GM12878 (cell line): ENCODE data around the gene EPOP. TPM values are rescaled to one million over a fixed set of nuclear protein-coding genes. Genes with fewer than 3 reads are reported as not detected.
"Not testable (repeated sequence)": the region's sequence is repeated elsewhere in the genome, so short reads cannot be mapped to it uniquely, and the experiment has no call there.

Experiments used
- ATAC-seq: fragments of 200-7000 bp; cut with Tn5 transposase; 3 replicates; pipeline ENCODE4 v1.9.1; 2020; ENCODE audit warnings: mild to moderate bottlenecking, moderate library complexity
- BruUV-seq: library from RNA; stranded (reverse); fragments of 400-500 nt; replicated peaks from 2 replicates; lab custom pipeline; 2021; lab: Mats Ljungman, UMichigan
- CTCF ChIA-PET: fragments of 300-600 bp; sonication (Branson Sonifier 250); formaldehyde crosslinking; extraction: SDS; loops from one replicate; lab custom pipeline; 2021; ENCODE audit warnings: inconsistent platforms; lab: Yijun Ruan, JAX
- POLR2A ChIA-PET: fragments of 350-600 bp; formaldehyde crosslinking; extraction: SDS; loops from one replicate; lab custom pipeline; 2021; ENCODE audit warnings: inconsistent platforms; lab: Charles Lee
- RAD21 ChIA-PET: fragments of 300-600 bp; sonication (Branson Sonifier 250); formaldehyde crosslinking; loops from one replicate; lab custom pipeline; 2023; ENCODE audit warnings: antibody characterized with exemption; ENCODE audit not compliant: unreplicated experiment; lab: Charles Lee
- SMC1A ChIA-PET: fragments of 300-600 bp; sonication (Branson Sonifier 250); formaldehyde crosslinking; loops from one replicate; lab custom pipeline; 2023; ENCODE audit not compliant: unreplicated experiment, uncharacterized antibody; lab: Charles Lee
- DNase-seq: peaks from one replicate; pipeline ENCODE4 v3.0.0-alpha.2; 2011; ENCODE audit warnings: low read depth, low spot score
- FAIRE-seq: peaks from 3 replicates; lab custom pipeline; 2011; peaks lifted over from hg19 to GRCh38; lab: Jason Lieb, UNC
- H2AFZ ChIP-seq: 2 replicates; pipeline ENCODE4 v1.6.0; 2011; ENCODE audit warnings: low read depth, low read length, control low read depth; ENCODE audit not compliant: control insufficient read depth
- H3K27ac ChIP-seq: 2 replicates; pipeline ENCODE4 v1.5.1; 2011; ENCODE audit warnings: control low read depth; ENCODE audit not compliant: control insufficient read depth, insufficient read depth
- H3K27me3 ChIP-seq, 2 experiments: replicated peaks in 1 of 2; 2 replicates each; pipeline versions ENCODE4 v1.6.0 to v1.6.1; 2011; ENCODE audit warnings: low read length in 1 of 2; ENCODE audit not compliant: control insufficient read depth in 2 of 2, insufficient read depth in 2 of 2
- H3K36me3 ChIP-seq, 2 experiments: 2 replicates each; pipeline ENCODE4 v1.5.1; 2011; ENCODE audit warnings: low read length in 1 of 2; ENCODE audit not compliant: control insufficient read depth in 2 of 2, insufficient read depth in 2 of 2
- H3K4me1 ChIP-seq: 2 replicates; pipeline ENCODE4 v1.6.1; 2011; ENCODE audit warnings: mild to moderate bottlenecking, low read length, moderate library complexity, mixed read lengths; ENCODE audit not compliant: control insufficient read depth, insufficient read depth
- H3K4me2 ChIP-seq: 2 replicates; pipeline ENCODE4 v1.6.0; 2011; ENCODE audit warnings: control low read depth; ENCODE audit not compliant: control insufficient read depth, insufficient read depth
- H3K4me3 ChIP-seq: fragments of 200-600 bp; sonication (generic); 2 replicates; pipeline ENCODE4 v1.5.1; 2016
- H3K79me2 ChIP-seq: 2 replicates; pipeline ENCODE4 v1.6.0; 2011; ENCODE audit warnings: low read length; ENCODE audit not compliant: control insufficient read depth, insufficient read depth
- H3K9ac ChIP-seq: 2 replicates; pipeline ENCODE4 v1.8.0; 2011; ENCODE audit warnings: low read length, control low read depth, mixed read lengths; ENCODE audit not compliant: control insufficient read depth, insufficient read depth
- H3K9me3 ChIP-seq: replicated peaks from 3 replicates; pipeline ENCODE4 v1.5.1; 2011; ENCODE audit warnings: mild to moderate bottlenecking, low read length; ENCODE audit not compliant: control insufficient read depth, insufficient read depth
- H4K20me1 ChIP-seq: 2 replicates; pipeline ENCODE4 v1.6.0; 2011; ENCODE audit not compliant: control insufficient read depth, insufficient read depth
- BHLHE40 ChIP-seq, 2 experiments: fragments of 450-650 bp in 1 of 2; IDR thresholded peaks; 2 replicates each; pipeline ENCODE4 v1.6.1; 2011 to 2017; ENCODE audit warnings: low read depth in 2 of 2, borderline replicate concordance in 1 of 2, improper control_type of control experiment in 1 of 2, low read length in 1 of 2, mild to moderate bottlenecking in 1 of 2
- CBFB ChIP-seq: IDR thresholded peaks from 2 replicates; pipeline ENCODE4 v1.6.1; 2016; ENCODE audit warnings: antibody characterized with exemption, low read depth
- CHD1 ChIP-seq: IDR thresholded peaks from 2 replicates; pipeline ENCODE4 v1.6.1; 2012; ENCODE audit warnings: low read depth, low read length, improper control_type of control experiment
- E2F8 ChIP-seq: fragments of 450-650 bp; IDR thresholded peaks from 2 replicates; pipeline ENCODE4 v1.6.1; 2018; ENCODE audit warnings: mild to moderate bottlenecking, low read depth, moderate library complexity; ENCODE audit not compliant: partially characterized antibody
- HDAC2 ChIP-seq: fragments of 200-600 bp; sonication (generic); IDR thresholded peaks from 2 replicates; pipeline ENCODE4 v1.6.1; 2017
- HDAC6 ChIP-seq: fragments of 200-600 bp; sonication (generic); IDR thresholded peaks from one replicate; pipeline ENCODE4 v1.8.0; 2017; ENCODE audit warnings: antibody characterized with exemption; ENCODE audit not compliant: unreplicated experiment
- KAT2A ChIP-seq: conservative IDR thresholded peaks from 2 replicates; pipeline ENCODE4 v1.6.1; 2011; ENCODE audit warnings: low read depth, low read length; ENCODE audit not compliant: control insufficient read depth
- NR2C2 ChIP-seq: IDR thresholded peaks from 2 replicates; pipeline ENCODE4 v1.6.1; 2011; ENCODE audit warnings: borderline replicate concordance, low read depth; ENCODE audit not compliant: control insufficient read depth, insufficient read length
- SMAD1 ChIP-seq: fragments of 450-650 bp; IDR thresholded peaks from 2 replicates; pipeline ENCODE4 v1.6.1; 2018; ENCODE audit warnings: mild to moderate bottlenecking, low read depth; ENCODE audit not compliant: partially characterized antibody
- USF2 ChIP-seq: IDR thresholded peaks from 2 replicates; pipeline ENCODE4 v1.6.1; 2011; ENCODE audit warnings: low read depth, low read length, improper control_type of control experiment, borderline replicate concordance
- ZNF622 ChIP-seq: fragments of 450-650 bp; IDR thresholded peaks from 2 replicates; pipeline ENCODE4 v1.6.1; 2017; ENCODE audit warnings: mild to moderate bottlenecking, inconsistent platforms
- ZSCAN29 ChIP-seq: fragments of 450-650 bp; IDR thresholded peaks from 2 replicates; pipeline ENCODE4 v1.6.1; 2017; ENCODE audit warnings: mild to moderate bottlenecking, moderate library complexity
- WGBS: methylation state at CpG from one replicate; pipeline ENCODE4 v1.1.6; 2016; ENCODE audit warnings: low lambda C conversion rate; ENCODE audit not compliant: insufficient replicate concordance, insufficient coverage; ENCODE audit errors: missing lambda C conversion rate; 5-methylcytosine and 5-hydroxymethylcytosine counted together
- in situ Hi-C: fragments of 300-500 bp; cut with MboI; formaldehyde crosslinking; loops from 9 replicates; pipeline ENCODE4 v1.14.3; 2018; ENCODE audit warnings: mixed read lengths
- intact Hi-C: fragments of 100-400 bp; cut with micrococcal nuclease; formaldehyde crosslinking; loops from one replicate; pipeline ENCODE4 v1.14.2; 2022; ENCODE audit not compliant: unreplicated experiment
- polyA plus RNA-seq, 11 experiments: library from polyadenylated mRNA; depleted of rRNA in 4 of 11; unstranded in 6 of 11; stranded (reverse) in 5 of 11; fragments of >200 nt; fragmentation: Nextera tagmentation in 4 of 11; fragmentation: Illumina TruSeq in 1 of 11; extraction: Ambion mirVana in 4 of 11; extraction: Trizol in 1 of 11; gene quantifications; 1 replicate in 1 of 11; 2 replicates in 10 of 11; pipeline versions ENCODE4 v1.2.1 to v1.2.3, GENCODE V29; 2011 to 2016; ENCODE audit warnings: inconsistent platforms in 2 of 11, missing spikeins in 2 of 11, low read depth in 1 of 11
- total RNA-seq, 4 experiments: library from RNA; depleted of rRNA in 3 of 4; stranded (reverse); fragments of >200 nt in 3 of 4; fragmentation: Illumina TruSeq in 1 of 4; extraction: Trizol in 1 of 4; gene quantifications; 2 replicates each; pipeline versions ENCODE4 v1.2.1 to v1.2.3, GENCODE V29; 2013 to 2021
- TF ChIP-seq, protein P1 (sequence below): IDR thresholded peaks from 2 replicates; pipeline ENCODE4 v1.6.1; 2012; ENCODE audit warnings: improper control_type of control experiment, low read depth, low read length; ENCODE audit not compliant: insufficient replicate concordance

EPOP gene
- total and polyA plus RNA-seq, 10 of the 15 experiments (the other 5 are each of a cell fraction or from before 2014, with no cell fraction given) = 0.53 to 9.0 (median 3.7) TPM

- TF ChIP-seq, protein P1, sequence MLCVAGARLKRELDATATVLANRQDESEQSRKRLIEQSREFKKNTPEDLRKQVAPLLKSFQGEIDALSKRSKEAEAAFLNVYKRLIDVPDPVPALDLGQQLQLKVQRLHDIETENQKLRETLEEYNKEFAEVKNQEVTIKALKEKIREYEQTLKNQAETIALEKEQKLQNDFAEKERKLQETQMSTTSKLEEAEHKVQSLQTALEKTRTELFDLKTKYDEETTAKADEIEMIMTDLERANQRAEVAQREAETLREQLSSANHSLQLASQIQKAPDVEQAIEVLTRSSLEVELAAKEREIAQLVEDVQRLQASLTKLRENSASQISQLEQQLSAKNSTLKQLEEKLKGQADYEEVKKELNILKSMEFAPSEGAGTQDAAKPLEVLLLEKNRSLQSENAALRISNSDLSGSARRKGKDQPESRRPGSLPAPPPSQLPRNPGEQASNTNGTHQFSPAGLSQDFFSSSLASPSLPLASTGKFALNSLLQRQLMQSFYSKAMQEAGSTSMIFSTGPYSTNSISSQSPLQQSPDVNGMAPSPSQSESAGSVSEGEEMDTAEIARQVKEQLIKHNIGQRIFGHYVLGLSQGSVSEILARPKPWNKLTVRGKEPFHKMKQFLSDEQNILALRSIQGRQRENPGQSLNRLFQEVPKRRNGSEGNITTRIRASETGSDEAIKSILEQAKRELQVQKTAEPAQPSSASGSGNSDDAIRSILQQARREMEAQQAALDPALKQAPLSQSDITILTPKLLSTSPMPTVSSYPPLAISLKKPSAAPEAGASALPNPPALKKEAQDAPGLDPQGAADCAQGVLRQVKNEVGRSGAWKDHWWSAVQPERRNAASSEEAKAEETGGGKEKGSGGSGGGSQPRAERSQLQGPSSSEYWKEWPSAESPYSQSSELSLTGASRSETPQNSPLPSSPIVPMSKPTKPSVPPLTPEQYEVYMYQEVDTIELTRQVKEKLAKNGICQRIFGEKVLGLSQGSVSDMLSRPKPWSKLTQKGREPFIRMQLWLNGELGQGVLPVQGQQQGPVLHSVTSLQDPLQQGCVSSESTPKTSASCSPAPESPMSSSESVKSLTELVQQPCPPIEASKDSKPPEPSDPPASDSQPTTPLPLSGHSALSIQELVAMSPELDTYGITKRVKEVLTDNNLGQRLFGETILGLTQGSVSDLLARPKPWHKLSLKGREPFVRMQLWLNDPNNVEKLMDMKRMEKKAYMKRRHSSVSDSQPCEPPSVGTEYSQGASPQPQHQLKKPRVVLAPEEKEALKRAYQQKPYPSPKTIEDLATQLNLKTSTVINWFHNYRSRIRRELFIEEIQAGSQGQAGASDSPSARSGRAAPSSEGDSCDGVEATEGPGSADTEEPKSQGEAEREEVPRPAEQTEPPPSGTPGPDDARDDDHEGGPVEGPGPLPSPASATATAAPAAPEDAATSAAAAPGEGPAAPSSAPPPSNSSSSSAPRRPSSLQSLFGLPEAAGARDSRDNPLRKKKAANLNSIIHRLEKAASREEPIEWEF = no peak
- TF ChIP-seq ZNF622 (no peak), HDAC6 (no peak), ZSCAN29 (no peak), HDAC2 (no peak), USF2 (no peak), BHLHE40 (IDR thresholded peaks at IDR 0.05; ENCODE audit: borderline replicate concordance in 1 of 2, low read depth in 2 of 2, low read length in 1 of 2) (no peak), CHD1 (no peak), CBFB (no peak), NR2C2 (no peak), SMAD1 (no peak), KAT2A (no peak), E2F8 (no peak)
These were observed 46.8 kb downstream of the EPOP start (continued) for GRCh38 chr17:38627957-38628356.

- DNase-seq, H3K4me2 ChIP-seq, CTCF ChIA-PET, H3K79me2 ChIP-seq, intact Hi-C loops, BruUV-seq, SMC1A ChIA-PET, FAIRE-seq, H3K9ac ChIP-seq, H4K20me1 ChIP-seq, H3K27me3 ChIP-seq, H3K4me1 ChIP-seq, ATAC-seq, H3K9me3 ChIP-seq, H3K36me3 ChIP-seq, H3K27ac ChIP-seq, H3K4me3 ChIP-seq, H2AFZ ChIP-seq, in situ Hi-C loops: not testable (repeated sequence)
- POLR2A ChIA-PET = interaction anchor here (2.7 kb wide), 1 partner anchor 27 kb away, joined by 19 read pairs; no protein-coding TSS in a partner anchor
- RAD21 ChIA-PET = interaction anchor here (1.1 kb wide), 1 partner anchor 68 kb away, joined by 3 read pairs; no protein-coding TSS in a partner anchor
- 70% methylated on average over 6 of the region's 6 CpGs for WGBS
These were observed 48.0 kb downstream of the EPOP start for GRCh38 chr17:38626606-38627226.
